Measurements from ENCODE around the gene FHIP1A.

- TF ChIP-seq EZH2 (IDR thresholded peaks at IDR 0.05; ENCODE audit: insufficient read depth, poor library complexity, severe bottlenecking) (no peak), EZH2phosphoT487 (IDR thresholded peaks at IDR 0.05; ENCODE audit: insufficient read depth, low read depth) (no peak)
Observed at GRCh38 chr4:151439320-151439719, 30.3 kb downstream of the FHIP1A start.

All from GM23248 (cell line).